Measurements from ENCODE around the gene FMR1. TPM values are rescaled to one million over a fixed set of nuclear protein-coding genes. Genes with fewer than 3 reads are reported as not detected.

The FMR1 gene
- polyA plus RNA-seq, 4 donors = 13.5 to 106 (median 18.2) TPM

DNA sequence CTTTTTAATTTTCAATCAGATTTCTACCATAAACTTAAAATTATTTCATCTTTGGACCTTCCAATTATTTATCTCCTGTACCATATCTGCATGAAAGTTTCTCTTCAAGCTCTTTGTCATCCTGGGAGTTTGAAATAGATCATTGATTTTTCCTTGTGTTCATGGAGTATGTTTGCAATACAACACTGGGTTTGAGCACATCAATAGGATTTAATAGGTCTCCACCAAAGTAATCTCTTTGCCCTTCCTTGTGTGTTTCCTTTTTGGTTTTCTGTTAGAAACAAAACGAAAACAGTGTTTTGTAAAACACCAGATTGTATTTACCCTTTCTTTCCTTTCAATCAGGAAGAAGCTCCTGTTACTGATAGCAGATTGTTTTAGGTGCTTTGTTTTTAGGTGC lies 11.9 kb downstream of the FMR1 start:
- FAIRE-seq (no peak), DNase-seq (no peak)
- Histone ChIP-seq H3K9me3 (ENCODE audit: control insufficient read depth in 2 of 2, insufficient read depth in 1 of 2, low read depth in 1 of 2, low read length in 1 of 2) (no peaks in the 10 kb centered on the region), H3K27me3 (ENCODE audit: control insufficient read depth in 3 of 3, insufficient read depth in 3 of 3, low read length in 3 of 3) (no peaks in the 10 kb centered on the region), H3K27ac (ENCODE audit: low read depth in 1 of 3, low read length in 2 of 3) (no peak overlapping the region), H3K4me1 (ENCODE audit: control insufficient read depth in 3 of 3, insufficient read depth in 2 of 3, low read depth in 1 of 3, low read length in 2 of 3) (peaks cover 0 to 9% (median 0%) of the 10 kb centered on the region in 3 donors), H3K4me3 (ENCODE audit: low read depth in 1 of 3, low read length in 3 of 3) (no peak overlapping the region), H3K36me3 (ENCODE audit: control insufficient read depth in 3 of 3, insufficient read depth in 2 of 3, low read depth in 1 of 3, low read length in 3 of 3) (no peaks in the 10 kb centered on the region)
- 50 to 70% (median 51%) methylated on average over 1 of the region's 1 CpG for WGBS, 3 donors

DNA sequence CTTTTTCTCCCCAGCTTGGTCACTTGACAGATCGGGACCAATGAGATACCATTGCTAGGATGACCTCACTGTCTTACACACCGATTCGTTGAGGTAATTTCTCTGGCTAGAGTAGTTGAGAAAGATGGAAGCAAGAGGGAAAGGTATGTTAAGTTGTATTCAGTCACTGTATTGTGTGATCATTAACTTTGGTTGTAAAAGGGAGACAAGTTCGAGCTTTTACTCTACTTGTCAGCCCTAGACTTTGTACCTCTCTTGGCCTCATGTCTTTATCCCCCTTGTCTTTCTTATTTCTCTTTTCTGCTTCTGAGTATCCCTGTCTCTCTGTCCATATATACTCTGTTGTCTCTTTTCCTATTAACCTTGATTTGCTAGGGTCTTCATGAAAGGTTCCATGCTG lies 15.5 kb downstream of the FMR1 start:
- peaks cover 0 to 6% (median 0%) of the 10 kb centered on the region in 3 donors for H3K4me1 ChIP-seq (ENCODE audit: control insufficient read depth in 3 of 3, insufficient read depth in 2 of 3, low read depth in 1 of 3, low read length in 2 of 3)
- H3K27ac ChIP-seq (ENCODE audit: low read depth in 1 of 3, low read length in 2 of 3) = peak overlapping the region in 1 of 3 donors; percentile 85
- H3K27me3 ChIP-seq (ENCODE audit: control insufficient read depth in 3 of 3, insufficient read depth in 3 of 3, low read length in 3 of 3) = no peaks in the 10 kb centered on the region
- peak; percentile 1 to 51 for DNase-seq
- H3K4me3 ChIP-seq (ENCODE audit: low read depth in 1 of 3, low read length in 3 of 3) = no peak overlapping the region
- H3K36me3 ChIP-seq (ENCODE audit: control insufficient read depth in 3 of 3, insufficient read depth in 2 of 3, low read depth in 1 of 3, low read length in 3 of 3) = no peaks in the 10 kb centered on the region
- FAIRE-seq = no peak
- no peaks in the 10 kb centered on the region for H3K9me3 ChIP-seq (ENCODE audit: control insufficient read depth in 2 of 2, insufficient read depth in 1 of 2, low read depth in 1 of 2, low read length in 1 of 2)
- 73 to 81% (median 73%) methylated on average over 4 of the region's 4 CpGs for WGBS, 3 donors

DNA sequence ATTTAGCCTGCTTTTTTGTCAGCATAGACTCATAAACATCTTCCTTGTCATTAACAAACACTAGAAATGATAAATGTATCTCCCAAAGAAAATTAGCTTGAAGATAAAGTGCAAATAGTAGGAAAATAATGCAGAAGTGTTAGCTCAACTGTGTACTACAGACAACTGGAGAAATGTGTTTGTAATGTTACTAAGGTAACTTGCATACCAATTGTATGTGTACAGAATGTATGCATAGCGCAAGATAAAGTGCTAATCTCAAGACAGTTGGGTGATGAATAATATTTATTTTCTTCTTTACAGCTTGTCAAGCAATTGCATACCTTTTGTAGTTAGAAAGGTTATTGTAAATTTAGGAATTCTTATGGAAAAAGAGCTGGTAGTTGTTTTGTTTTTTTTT lies 22.1 kb downstream of the FMR1 start:
- Histone ChIP-seq H3K36me3 (ENCODE audit: control insufficient read depth in 3 of 3, insufficient read depth in 2 of 3, low read depth in 1 of 3, low read length in 3 of 3) (peaks cover 0 to 2% (median 0%) of the 10 kb centered on the region in 3 donors), H3K4me1 (ENCODE audit: control insufficient read depth in 3 of 3, insufficient read depth in 2 of 3, low read depth in 1 of 3, low read length in 2 of 3) (no peaks in the 10 kb centered on the region), H3K27ac (ENCODE audit: low read depth in 1 of 3, low read length in 2 of 3) (no peak overlapping the region), H3K27me3 (ENCODE audit: control insufficient read depth in 3 of 3, insufficient read depth in 3 of 3, low read length in 3 of 3) (no peaks in the 10 kb centered on the region), H3K4me3 (ENCODE audit: low read depth in 1 of 3, low read length in 3 of 3) (no peak overlapping the region), H3K9me3 (ENCODE audit: control insufficient read depth in 2 of 2, insufficient read depth in 1 of 2, low read depth in 1 of 2, low read length in 1 of 2) (no peaks in the 10 kb centered on the region)
- no peak for DNase-seq
- WGBS, 3 donors = 70 to 96% (median 74%) methylated on average over 1 of the region's 1 CpG
- no peak for FAIRE-seq

DNA sequence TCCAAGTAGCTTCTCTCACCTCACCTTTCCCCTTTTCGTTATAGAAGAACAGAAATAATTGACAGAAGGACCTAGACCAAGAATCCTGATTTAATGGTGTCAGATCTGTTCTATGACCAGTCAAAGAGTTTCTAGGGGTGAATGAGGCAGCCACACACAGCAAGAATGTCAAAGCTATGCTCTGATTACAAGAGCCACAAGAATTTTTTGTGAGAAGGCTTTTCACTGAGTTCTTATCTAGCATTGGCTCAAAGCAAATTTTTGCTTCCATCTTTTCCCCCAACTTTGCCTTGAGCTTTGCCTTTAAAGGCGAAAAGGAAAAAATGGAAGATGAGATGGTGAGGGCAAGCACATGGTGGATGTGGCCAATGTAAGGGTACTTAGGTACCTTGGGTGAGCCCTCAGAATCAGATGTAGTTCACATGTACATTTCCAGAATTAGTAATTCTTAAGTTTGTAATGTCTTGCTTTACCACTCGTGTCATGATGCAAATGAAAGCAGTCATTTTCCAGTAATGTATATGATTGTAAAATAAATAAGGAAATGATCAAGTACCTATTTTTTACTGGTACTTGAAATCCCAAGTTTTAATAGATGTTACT lies 23.5 kb downstream of the FMR1 start:
- Histone ChIP-seq H3K4me1 (ENCODE audit: control insufficient read depth in 3 of 3, insufficient read depth in 2 of 3, low read depth in 1 of 3, low read length in 2 of 3) (no peaks in the 10 kb centered on the region), H3K9me3 (ENCODE audit: control insufficient read depth in 2 of 2, insufficient read depth in 1 of 2, low read depth in 1 of 2, low read length in 1 of 2) (no peaks in the 10 kb centered on the region), H3K36me3 (ENCODE audit: control insufficient read depth in 3 of 3, insufficient read depth in 2 of 3, low read depth in 1 of 3, low read length in 3 of 3) (peaks cover 0 to 4% (median 2%) of the 10 kb centered on the region in 3 donors), H3K27me3 (ENCODE audit: control insufficient read depth in 3 of 3, insufficient read depth in 3 of 3, low read length in 3 of 3) (no peaks in the 10 kb centered on the region), H3K4me3 (ENCODE audit: low read depth in 1 of 3, low read length in 3 of 3) (no peak overlapping the region), H3K27ac (ENCODE audit: low read depth in 1 of 3, low read length in 2 of 3) (no peak overlapping the region)
- DNase-seq (no peak), FAIRE-seq (no peak)
- WGBS, 3 donors = 79 to 88% (median 86%) methylated on average over 3 of the region's 3 CpGs

DNA sequence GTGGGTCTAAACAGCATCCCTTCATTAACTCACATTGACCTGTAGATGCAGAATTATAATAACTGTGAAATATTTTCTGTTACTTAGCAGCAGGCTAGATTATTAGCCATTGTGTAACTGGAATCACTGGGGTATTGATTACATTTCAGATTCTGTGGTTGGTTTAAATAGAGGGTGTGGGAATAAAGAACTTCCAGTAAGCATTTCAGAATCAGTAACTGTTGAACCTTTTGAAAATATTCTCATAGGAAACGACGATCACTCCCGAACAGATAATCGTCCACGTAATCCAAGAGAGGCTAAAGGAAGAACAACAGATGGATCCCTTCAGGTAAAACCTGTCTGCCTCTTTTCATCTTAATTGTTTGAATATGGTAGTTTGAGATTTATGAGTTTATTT lies 33.6 kb downstream of the FMR1 start:
- no peak overlapping the region for H3K4me3 ChIP-seq (ENCODE audit: low read depth in 1 of 3, low read length in 3 of 3)
- H3K27me3 ChIP-seq (ENCODE audit: control insufficient read depth in 3 of 3, insufficient read depth in 3 of 3, low read length in 3 of 3) = no peaks in the 10 kb centered on the region
- no peaks in the 10 kb centered on the region for H3K4me1 ChIP-seq (ENCODE audit: control insufficient read depth in 3 of 3, insufficient read depth in 2 of 3, low read depth in 1 of 3, low read length in 2 of 3)
- no peak for FAIRE-seq
- H3K36me3 ChIP-seq (ENCODE audit: control insufficient read depth in 3 of 3, insufficient read depth in 2 of 3, low read depth in 1 of 3, low read length in 3 of 3) = peaks cover 0 to 17% (median 6%) of the 10 kb centered on the region in 3 donors
- no peak overlapping the region for H3K27ac ChIP-seq (ENCODE audit: low read depth in 1 of 3, low read length in 2 of 3)
- 90 to 97% (median 94%) methylated on average over 5 of the region's 5 CpGs for WGBS, 3 donors
- no peak for DNase-seq
- H3K9me3 ChIP-seq (ENCODE audit: control insufficient read depth in 2 of 2, insufficient read depth in 1 of 2, low read depth in 1 of 2, low read length in 1 of 2) = no peaks in the 10 kb centered on the region

DNA sequence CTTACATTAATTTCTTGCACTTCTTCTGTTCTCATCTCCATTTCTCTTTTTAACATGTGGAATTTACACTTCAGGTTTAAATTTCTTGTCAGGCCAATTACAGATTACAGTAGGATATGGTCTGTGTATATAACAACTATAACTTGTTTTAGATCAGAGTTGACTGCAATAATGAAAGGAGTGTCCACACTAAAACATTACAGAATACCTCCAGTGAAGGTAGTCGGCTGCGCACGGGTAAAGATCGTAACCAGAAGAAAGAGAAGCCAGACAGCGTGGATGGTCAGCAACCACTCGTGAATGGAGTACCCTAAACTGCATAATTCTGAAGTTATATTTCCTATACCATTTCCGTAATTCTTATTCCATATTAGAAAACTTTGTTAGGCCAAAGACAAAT lies 36.8 kb downstream of the FMR1 start:
- WGBS, 3 donors = 91 to 96% (median 93%) methylated on average over 7 of the region's 7 CpGs
- no peaks in the 10 kb centered on the region for H3K27me3 ChIP-seq (ENCODE audit: control insufficient read depth in 3 of 3, insufficient read depth in 3 of 3, low read length in 3 of 3)
- no peak for DNase-seq
- H3K36me3 ChIP-seq (ENCODE audit: control insufficient read depth in 3 of 3, insufficient read depth in 2 of 3, low read depth in 1 of 3, low read length in 3 of 3) = peaks cover 0 to 14% (median 0%) of the 10 kb centered on the region in 3 donors
- no peak overlapping the region for H3K4me3 ChIP-seq (ENCODE audit: low read depth in 1 of 3, low read length in 3 of 3)
- H3K9me3 ChIP-seq (ENCODE audit: control insufficient read depth in 2 of 2, insufficient read depth in 1 of 2, low read depth in 1 of 2, low read length in 1 of 2) = no peaks in the 10 kb centered on the region
- no peak for FAIRE-seq
- no peak overlapping the region for H3K27ac ChIP-seq (ENCODE audit: low read depth in 1 of 3, low read length in 2 of 3)
- peaks cover 0 to 9% (median 0%) of the 10 kb centered on the region in 3 donors for H3K4me1 ChIP-seq (ENCODE audit: control insufficient read depth in 3 of 3, insufficient read depth in 2 of 3, low read depth in 1 of 3, low read length in 2 of 3)

DNA sequence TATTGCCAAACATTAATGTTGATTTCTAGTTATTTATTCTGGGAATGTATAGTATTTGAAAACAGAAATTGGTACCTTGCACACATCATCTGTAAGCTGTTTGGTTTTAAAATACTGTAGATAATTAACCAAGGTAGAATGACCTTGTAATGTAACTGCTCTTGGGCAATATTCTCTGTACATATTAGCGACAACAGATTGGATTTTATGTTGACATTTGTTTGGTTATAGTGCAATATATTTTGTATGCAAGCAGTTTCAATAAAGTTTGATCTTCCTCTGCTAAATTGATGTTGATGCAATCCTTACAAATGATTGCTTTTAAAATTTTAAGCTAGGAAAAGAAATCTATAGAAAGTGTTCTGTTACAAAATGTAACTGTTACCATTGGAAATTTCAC lies 38.6 kb downstream of the FMR1 start:
- H3K27ac ChIP-seq (ENCODE audit: low read depth in 1 of 3, low read length in 2 of 3) = peak overlapping the region in 1 of 3 donors; percentile 38
- DNase-seq = peak; percentile 23 to 47
- peak; percentile 67 for FAIRE-seq
- peaks cover 0 to 9% (median 0%) of the 10 kb centered on the region in 3 donors for H3K4me1 ChIP-seq (ENCODE audit: control insufficient read depth in 3 of 3, insufficient read depth in 2 of 3, low read depth in 1 of 3, low read length in 2 of 3)
- peaks cover 0 to 6% (median 0%) of the 10 kb centered on the region in 3 donors for H3K36me3 ChIP-seq (ENCODE audit: control insufficient read depth in 3 of 3, insufficient read depth in 2 of 3, low read depth in 1 of 3, low read length in 3 of 3)
- H3K4me3 ChIP-seq (ENCODE audit: low read depth in 1 of 3, low read length in 3 of 3) = no peak overlapping the region
- H3K27me3 ChIP-seq (ENCODE audit: control insufficient read depth in 3 of 3, insufficient read depth in 3 of 3, low read length in 3 of 3) = no peaks in the 10 kb centered on the region
- WGBS, 3 donors = 20 to 80% (median 36%) methylated on average over 1 of the region's 1 CpG
- H3K9me3 ChIP-seq (ENCODE audit: control insufficient read depth in 2 of 2, insufficient read depth in 1 of 2, low read depth in 1 of 2, low read length in 1 of 2) = no peaks in the 10 kb centered on the region

DNA sequence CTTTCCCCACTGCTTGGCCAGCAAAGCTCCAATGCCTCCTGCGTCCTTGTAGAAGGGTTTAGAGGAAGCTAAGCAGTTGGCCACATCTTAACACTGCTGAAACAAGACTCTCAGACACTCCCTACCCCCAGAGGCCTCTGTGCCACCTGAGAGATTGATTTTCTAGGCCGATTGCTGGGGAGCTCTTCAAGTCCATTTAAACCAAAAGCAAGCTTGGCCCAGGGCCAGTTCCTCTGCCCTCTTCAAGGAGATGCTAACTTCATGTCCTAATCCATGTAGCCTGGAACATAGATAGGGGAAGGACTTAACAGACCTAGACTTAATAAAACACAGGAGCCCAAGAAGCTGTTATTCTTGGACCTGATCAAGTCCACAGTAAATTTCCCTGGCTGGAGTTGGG lies 42.3 kb downstream of the FMR1 start:
- 37 to 68% (median 39%) methylated on average over 2 of the region's 2 CpGs for WGBS, 3 donors
- Histone ChIP-seq H3K9me3 (ENCODE audit: control insufficient read depth in 2 of 2, insufficient read depth in 1 of 2, low read depth in 1 of 2, low read length in 1 of 2) (no peaks in the 10 kb centered on the region), H3K4me1 (ENCODE audit: control insufficient read depth in 3 of 3, insufficient read depth in 2 of 3, low read depth in 1 of 3, low read length in 2 of 3) (peaks cover 0 to 9% (median 0%) of the 10 kb centered on the region in 3 donors), H3K27me3 (ENCODE audit: control insufficient read depth in 3 of 3, insufficient read depth in 3 of 3, low read length in 3 of 3) (no peaks in the 10 kb centered on the region), H3K27ac (ENCODE audit: low read depth in 1 of 3, low read length in 2 of 3) (no peak overlapping the region), H3K36me3 (ENCODE audit: control insufficient read depth in 3 of 3, insufficient read depth in 2 of 3, low read depth in 1 of 3, low read length in 3 of 3) (no peaks in the 10 kb centered on the region), H3K4me3 (ENCODE audit: low read depth in 1 of 3, low read length in 3 of 3) (no peak overlapping the region)
- DNase-seq (no peak), FAIRE-seq (no peak)

DNA sequence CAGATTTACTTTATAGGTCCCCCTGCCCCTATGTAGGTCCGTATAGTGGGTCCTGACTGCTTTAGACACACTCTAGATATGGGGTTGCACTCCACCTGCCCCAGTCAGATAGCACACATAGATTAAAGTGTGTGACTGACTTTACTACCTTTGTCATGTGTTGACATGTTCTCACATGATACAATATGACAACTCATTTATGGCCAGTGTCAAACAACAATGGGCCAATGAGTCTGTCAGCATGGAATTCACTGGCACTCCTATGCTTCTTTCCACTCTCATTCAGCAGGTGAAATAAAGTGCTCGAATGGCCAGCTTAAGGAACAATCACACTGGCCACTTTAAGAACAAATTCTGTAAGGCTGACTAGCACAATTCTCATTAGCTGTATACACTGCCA lies 45.6 kb downstream of the FMR1 start:
- Histone ChIP-seq H3K9me3 (ENCODE audit: control insufficient read depth in 2 of 2, insufficient read depth in 1 of 2, low read depth in 1 of 2, low read length in 1 of 2) (no peaks in the 10 kb centered on the region), H3K4me1 (ENCODE audit: control insufficient read depth in 3 of 3, insufficient read depth in 2 of 3, low read depth in 1 of 3, low read length in 2 of 3) (peaks cover 0 to under 1% (median 0%) of the 10 kb centered on the region in 3 donors), H3K27me3 (ENCODE audit: control insufficient read depth in 3 of 3, insufficient read depth in 3 of 3, low read length in 3 of 3) (no peaks in the 10 kb centered on the region), H3K36me3 (ENCODE audit: control insufficient read depth in 3 of 3, insufficient read depth in 2 of 3, low read depth in 1 of 3, low read length in 3 of 3) (no peaks in the 10 kb centered on the region), H3K4me3 (ENCODE audit: low read depth in 1 of 3, low read length in 3 of 3) (no peak overlapping the region), H3K27ac (ENCODE audit: low read depth in 1 of 3, low read length in 2 of 3) (no peak overlapping the region)
- WGBS, 3 donors = 54 to 84% (median 75%) methylated on average over 2 of the region's 2 CpGs
- DNase-seq (no peak), FAIRE-seq (no peak)
